ENCODE results near the gene UHRF1.

DNA sequence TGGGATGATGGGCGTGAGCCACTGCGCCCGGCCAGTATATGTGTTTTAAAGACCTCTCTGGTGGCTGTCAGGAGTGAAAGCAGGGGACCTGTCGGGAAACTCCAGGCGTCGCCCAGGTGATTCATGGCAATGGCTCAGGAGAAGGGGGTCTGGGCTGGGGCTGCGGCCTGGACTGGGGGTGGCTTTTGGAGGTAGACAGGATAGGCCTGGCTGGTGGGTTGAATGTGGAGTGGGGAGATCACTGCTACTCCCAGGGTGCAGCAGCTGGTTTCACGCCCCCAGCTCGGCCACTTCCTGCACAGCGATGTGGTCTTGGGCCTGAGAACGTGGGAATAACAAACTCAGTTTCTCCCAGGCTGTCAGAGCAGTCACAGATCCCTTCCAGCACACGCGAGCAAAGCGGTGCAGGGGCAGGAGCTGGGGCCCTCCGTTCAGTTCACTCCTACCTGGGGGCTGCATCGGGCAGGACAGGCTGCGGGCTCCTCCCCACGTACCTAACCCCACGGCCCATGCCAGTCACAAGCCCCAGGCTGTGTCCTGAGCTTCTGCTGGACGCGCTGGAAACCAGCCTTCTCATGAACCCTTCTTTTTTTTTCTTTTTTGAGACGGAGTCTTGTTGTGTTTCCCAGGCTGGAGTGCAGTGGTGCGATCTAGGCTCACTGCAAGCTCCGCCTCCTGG is 78.5 kb downstream of the UHRF1 start:
- TF ChIP-seq, protein P1, sequence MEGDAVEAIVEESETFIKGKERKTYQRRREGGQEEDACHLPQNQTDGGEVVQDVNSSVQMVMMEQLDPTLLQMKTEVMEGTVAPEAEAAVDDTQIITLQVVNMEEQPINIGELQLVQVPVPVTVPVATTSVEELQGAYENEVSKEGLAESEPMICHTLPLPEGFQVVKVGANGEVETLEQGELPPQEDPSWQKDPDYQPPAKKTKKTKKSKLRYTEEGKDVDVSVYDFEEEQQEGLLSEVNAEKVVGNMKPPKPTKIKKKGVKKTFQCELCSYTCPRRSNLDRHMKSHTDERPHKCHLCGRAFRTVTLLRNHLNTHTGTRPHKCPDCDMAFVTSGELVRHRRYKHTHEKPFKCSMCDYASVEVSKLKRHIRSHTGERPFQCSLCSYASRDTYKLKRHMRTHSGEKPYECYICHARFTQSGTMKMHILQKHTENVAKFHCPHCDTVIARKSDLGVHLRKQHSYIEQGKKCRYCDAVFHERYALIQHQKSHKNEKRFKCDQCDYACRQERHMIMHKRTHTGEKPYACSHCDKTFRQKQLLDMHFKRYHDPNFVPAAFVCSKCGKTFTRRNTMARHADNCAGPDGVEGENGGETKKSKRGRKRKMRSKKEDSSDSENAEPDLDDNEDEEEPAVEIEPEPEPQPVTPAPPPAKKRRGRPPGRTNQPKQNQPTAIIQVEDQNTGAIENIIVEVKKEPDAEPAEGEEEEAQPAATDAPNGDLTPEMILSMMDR (IDR thresholded peaks at IDR 0.05): no peak
- no peak for TF ChIP-seq MXI1 (IDR thresholded peaks at IDR 0.05; ENCODE audit: low read depth, low read length)

Data from SK-N-SH (cell line).